HUDEP-2 (cell line): ENCODE results near the gene KIAA1549.

Experiments used
- DNase-seq, 76 experiments: peaks; one replicate each; lab custom pipeline; 2025; ENCODE audit not compliant: unreplicated experiment in 76 of 76; lab: John Stamatoyannopoulos, UW

KIAA1549 gene

GRCh38 chr7:138863931-138864330 is 117.3 kb downstream of the KIAA1549 start:
- no peak for DNase-seq

GRCh38 chr7:138861051-138861450 is 120.1 kb downstream of the KIAA1549 start:
- no peak for DNase-seq

- DNase-seq: no peak
These were observed 123.5 kb downstream of the KIAA1549 start for GRCh38 chr7:138857728-138858127.

GRCh38 chr7:138854115-138854645 is 127.0 kb downstream of the KIAA1549 start:
- DNase-seq: no peak

DNA sequence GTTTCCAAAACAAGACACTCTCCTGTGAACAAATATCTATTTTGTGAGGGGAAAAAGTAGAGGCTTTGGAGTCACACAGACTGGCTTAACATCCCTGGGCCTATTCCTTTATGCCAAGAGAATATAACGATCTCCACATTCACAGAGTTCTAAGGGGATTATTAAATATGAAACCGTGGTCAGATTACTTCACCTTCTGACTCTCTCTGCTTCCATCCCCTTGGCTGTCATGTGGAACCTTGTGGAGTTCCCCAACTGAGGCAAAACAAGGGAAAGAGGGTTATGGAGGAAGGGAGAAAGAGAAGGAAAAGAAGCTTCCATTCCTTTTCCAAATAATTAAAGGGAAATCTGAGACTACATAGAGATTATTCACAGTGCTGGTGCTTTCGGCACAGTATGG is 127.7 kb downstream of the KIAA1549 start:
- no peak for DNase-seq

DNA sequence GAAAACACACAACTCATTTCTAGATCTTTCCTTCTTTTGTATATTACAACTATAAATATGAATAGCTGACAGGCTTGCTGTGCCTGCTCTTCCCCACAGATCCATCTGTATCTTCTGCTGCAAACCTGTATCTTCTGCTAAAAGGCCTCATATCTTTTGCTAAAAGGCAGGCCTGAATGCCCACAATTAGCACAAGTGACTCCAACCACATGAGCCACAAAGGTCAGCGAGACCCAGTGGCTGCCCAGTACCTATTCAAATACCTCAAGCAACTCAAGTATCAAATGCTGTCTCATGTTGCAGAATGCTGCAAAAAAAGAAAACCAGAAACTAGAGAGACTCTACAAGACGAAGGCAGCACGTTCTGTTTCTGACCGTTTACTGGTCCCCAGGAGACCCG is 128.7 kb downstream of the KIAA1549 start:
- DNase-seq: no peak

DNA sequence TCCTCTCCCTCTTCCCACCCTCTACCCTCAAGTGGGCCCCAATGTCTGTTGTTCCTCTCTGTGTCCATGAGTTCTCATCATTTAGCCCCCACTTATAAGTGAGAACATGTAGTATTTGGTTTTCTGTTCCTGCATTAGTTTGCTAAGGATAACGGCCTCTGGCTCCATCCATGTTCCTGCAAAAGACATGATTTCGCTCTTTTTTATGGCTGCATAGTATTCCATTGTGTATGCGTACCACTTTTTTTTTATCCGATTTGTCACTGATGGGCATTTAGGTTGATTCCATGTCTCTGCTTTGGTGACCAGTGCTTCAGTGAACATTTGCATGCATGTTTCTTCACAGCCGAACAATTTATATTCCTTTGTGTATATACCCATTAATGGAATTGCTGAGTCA is 131.5 kb downstream of the KIAA1549 start:
- DNase-seq: no peak

- no peak for DNase-seq
These were observed 132.9 kb downstream of the KIAA1549 start for GRCh38 chr7:138848056-138848980.

- no peak for DNase-seq
These were observed 135.5 kb downstream of the KIAA1549 start for GRCh38 chr7:138845711-138846110.

GRCh38 chr7:138843632-138844580 is 137.3 kb downstream of the KIAA1549 start:
- no peak for DNase-seq

- DNase-seq: no peak
These were observed 139.1 kb downstream of the KIAA1549 start for GRCh38 chr7:138842111-138842510.

GRCh38 chr7:138838166-138838565 is 143.0 kb downstream of the KIAA1549 start:
- no peak for DNase-seq

DNA sequence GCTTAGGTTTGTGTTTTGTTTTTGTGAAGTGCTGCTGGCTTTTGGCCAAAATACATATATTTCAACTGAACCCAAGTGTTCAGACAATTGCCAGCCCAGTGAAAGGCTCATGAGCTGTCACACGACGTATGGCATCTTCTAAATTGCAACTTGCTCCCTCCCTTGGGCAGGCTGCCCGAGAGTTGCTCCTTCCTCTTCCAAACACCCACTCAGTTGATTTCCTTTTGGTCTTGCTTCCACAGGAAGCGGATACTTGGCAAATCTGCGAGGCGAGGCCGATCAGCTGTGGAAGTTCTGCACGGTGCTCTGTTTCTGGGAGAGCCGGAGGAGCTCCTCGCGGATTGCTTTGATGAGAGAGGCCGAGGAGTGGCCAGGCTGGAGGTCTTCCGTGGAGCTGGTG is 143.6 kb downstream of the KIAA1549 start:
- DNase-seq: no peak

DNA sequence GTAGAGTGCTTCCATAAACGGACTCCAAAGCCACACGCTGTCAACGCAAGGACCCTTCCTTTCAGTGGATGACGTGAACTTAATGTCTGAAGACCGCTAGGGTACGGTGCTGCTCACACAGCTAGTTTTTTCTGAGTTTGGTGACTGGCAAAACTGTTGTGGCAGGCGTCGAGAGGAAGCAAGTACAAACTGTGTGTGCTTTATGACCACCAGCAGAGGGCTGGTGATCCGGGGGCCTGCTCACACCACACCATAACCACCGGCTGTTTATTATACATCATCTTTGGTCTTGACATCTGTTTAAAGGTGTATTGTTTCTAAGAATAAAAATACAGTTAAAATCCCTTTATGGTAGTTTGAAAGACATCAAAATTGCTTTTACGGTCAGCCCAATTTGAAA is 146.1 kb downstream of the KIAA1549 start:
- DNase-seq: no peak

DNA sequence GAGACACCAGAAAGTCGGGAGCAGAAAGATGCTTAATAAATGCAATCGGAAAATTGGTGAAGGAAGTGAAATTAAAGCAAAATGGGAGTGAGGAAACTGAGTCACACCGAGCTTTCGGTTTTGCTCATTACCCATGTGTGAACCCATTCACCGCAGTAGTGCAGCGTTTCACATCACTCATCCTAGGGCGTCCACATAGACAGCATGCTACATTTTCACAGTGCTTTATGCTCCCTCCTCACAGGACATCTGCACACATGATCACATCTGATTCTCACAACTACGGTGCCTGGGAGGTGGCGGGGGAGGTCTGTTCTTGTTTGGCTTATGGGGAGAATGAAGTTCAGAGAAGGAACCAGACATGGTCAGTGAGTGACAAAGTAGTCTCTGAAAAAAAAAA is 146.6 kb downstream of the KIAA1549 start:
- DNase-seq: no peak

GRCh38 chr7:138833596-138833995 is 147.6 kb downstream of the KIAA1549 start:
- no peak for DNase-seq

DNA sequence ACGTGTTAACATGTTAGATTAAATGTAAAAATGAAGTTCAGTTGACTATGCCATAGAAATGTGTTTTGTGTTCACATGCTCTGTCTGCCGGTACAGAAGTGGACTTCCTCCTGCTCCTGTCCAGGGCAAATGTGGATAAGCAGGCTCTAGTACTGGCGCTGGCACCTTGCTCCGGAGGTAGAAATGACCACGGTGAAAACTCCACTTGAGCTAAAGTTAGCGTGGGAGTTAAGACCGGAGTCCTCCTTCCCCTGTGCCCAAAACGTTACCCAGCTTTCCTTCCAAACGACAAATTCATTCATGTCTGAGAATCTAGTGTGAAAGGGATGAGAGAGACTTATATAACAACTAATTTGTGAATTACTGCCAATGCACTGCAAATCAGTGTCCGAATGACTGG is 148.2 kb downstream of the KIAA1549 start:
- no peak for DNase-seq

DNA sequence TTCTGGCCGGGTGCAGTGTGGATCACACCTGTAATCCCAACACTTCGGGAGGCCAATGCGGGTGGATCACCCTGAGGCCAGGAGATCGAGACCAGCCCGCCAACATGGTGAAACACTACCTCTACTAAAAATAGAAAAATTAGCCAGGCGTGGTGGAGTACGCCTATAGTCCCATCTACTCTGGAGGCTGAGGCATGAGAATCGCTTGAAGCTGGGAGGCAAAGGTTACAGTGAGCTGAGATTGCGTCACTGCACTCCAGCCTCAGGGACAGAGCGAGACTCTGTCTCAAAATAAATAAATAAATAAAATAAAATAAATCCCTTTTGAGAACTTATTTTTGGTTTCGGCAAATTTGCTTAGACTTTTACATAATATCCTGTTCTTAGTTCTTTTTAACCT is 151.9 kb downstream of the KIAA1549 start:
- DNase-seq: no peak

DNA sequence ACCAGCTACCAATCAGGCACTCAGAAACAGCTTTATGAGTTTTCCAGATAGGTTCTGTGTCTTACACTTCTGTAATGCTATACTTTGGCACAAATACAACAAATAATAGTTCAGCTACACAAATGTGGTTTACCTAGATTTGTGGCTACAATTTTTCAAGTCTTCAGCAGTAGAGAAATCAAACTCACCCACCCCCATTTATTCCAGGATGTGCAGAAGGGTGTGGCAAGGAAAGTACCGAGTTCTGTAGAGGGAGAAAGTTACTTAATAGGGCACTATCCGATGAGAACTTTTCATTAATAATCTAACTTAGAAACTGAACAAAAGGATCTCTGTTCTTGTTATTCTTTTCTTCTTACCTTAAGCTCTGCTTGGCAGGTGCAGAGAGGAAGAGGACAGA is 152.9 kb downstream of the KIAA1549 start:
- DNase-seq: no peak

DNA sequence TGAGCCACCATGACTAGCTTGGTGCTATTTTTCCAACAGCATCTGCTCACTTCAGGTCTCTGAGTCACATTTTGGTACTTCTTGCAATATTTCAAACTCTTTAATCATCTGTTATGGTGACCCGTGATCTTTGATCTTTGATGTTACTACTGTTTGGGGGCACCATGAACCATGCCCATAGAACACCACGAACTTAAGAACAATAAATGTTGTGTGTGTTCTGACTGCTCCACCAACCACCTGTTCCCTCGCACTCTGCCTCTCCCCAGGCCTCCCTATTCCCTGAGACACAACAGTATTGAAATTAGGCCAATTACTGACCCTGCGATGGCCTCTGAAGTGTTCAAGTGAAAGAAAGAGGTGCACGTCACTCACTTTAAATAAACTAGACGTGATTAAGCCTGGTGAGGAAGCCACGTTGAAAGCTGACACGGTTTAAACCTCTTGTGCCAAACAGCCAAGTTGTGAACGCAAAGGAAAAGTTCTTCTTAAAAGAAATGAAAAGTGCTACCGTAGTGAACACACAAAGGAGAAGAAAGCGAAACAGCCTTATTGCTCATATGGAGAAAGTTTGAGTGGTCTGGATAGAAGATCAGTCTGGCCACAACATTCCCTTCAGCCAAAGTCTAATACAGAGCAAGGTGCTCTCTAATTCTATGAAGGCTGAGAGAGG is 156.0 kb downstream of the KIAA1549 start:
- no peak for DNase-seq
